Measurements from ENCODE around the gene COL27A1.

DNA sequence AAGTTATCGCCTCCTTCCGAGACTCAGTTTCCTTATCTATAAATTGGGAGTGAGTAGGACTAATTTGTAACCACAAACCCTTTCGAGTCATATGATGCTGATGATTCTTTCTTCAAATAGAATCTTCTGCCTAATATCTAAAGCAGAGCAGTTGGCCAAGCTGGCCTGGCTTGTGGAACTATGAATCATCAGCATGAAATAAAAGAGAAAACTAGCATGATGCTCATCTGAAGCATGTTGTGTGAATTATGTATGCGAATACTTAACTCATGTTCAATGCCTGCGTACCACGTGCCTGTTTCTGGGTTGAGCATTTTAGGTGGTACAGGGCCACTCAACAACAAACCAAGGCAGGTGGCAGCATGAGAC, 152.5 kb downstream of the COL27A1 start:
- TF ChIP-seq, protein P1, sequence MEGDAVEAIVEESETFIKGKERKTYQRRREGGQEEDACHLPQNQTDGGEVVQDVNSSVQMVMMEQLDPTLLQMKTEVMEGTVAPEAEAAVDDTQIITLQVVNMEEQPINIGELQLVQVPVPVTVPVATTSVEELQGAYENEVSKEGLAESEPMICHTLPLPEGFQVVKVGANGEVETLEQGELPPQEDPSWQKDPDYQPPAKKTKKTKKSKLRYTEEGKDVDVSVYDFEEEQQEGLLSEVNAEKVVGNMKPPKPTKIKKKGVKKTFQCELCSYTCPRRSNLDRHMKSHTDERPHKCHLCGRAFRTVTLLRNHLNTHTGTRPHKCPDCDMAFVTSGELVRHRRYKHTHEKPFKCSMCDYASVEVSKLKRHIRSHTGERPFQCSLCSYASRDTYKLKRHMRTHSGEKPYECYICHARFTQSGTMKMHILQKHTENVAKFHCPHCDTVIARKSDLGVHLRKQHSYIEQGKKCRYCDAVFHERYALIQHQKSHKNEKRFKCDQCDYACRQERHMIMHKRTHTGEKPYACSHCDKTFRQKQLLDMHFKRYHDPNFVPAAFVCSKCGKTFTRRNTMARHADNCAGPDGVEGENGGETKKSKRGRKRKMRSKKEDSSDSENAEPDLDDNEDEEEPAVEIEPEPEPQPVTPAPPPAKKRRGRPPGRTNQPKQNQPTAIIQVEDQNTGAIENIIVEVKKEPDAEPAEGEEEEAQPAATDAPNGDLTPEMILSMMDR (IDR thresholded peaks at IDR 0.05; ENCODE audit: low read length) = no peak
- TF ChIP-seq EZH2 (IDR thresholded peaks at IDR 0.05; ENCODE audit: borderline replicate concordance, low read length) = no peak

All from OCI-LY1 (cell line).